HepG2 (cell line): ENCODE data around the gene POLQ. TPM values are rescaled to one million over a fixed set of nuclear protein-coding genes. Genes with fewer than 3 reads are reported as not detected.

Source experiments
- CEBPG ChIP-seq: IDR thresholded peaks from 2 replicates; pipeline ENCODE4 v1.6.1; 2016
- ESRRA ChIP-seq: sonication (generic); formaldehyde crosslinking; IDR thresholded peaks from 2 replicates; pipeline ENCODE4 v1.5.1; 2020; ENCODE audit warnings: mild to moderate bottlenecking, low read depth, missing genetic modification reagents
- KIAA2018 ChIP-seq: sonication (generic); formaldehyde crosslinking; IDR thresholded peaks from 2 replicates; pipeline ENCODE4 v1.5.0; 2020; ENCODE audit warnings: mild to moderate bottlenecking, missing genetic modification reagents, borderline replicate concordance
- NFKB2 ChIP-seq: sonication (generic); formaldehyde crosslinking; IDR thresholded peaks from 2 replicates; pipeline ENCODE4 v1.4.0; 2020; ENCODE audit warnings: missing genetic modification reagents, borderline replicate concordance
- NFYC ChIP-seq: IDR thresholded peaks from 2 replicates; pipeline ENCODE4 v1.6.1; 2016; ENCODE audit warnings: missing genetic modification reagents, missing compliant biosample characterization
- NPAS2 ChIP-seq: sonication (generic); formaldehyde crosslinking; IDR thresholded peaks from 2 replicates; pipeline ENCODE4 v1.8.0; 2022; ENCODE audit warnings: mild to moderate bottlenecking, missing genetic modification reagents, borderline replicate concordance
- PAXIP1 ChIP-seq: sonication (generic); formaldehyde crosslinking; conservative IDR thresholded peaks from 2 replicates; pipeline ENCODE4 v1.4.0; 2020; ENCODE audit warnings: mild to moderate bottlenecking, missing genetic modification reagents, moderate library complexity
- RBFOX2 ChIP-seq: fragments of 200-400 bp; formaldehyde crosslinking; IDR thresholded peaks from 2 replicates; pipeline ENCODE4 v1.6.1; 2017; ENCODE audit warnings: low read depth, mild to moderate bottlenecking, low read length
- SIX4 ChIP-seq: sonication (generic); formaldehyde crosslinking; IDR thresholded peaks from 2 replicates; pipeline ENCODE4 v1.4.0; 2020; ENCODE audit warnings: missing genetic modification reagents
- SMAD3 ChIP-seq: sonication (generic); formaldehyde crosslinking; IDR thresholded peaks from 2 replicates; pipeline ENCODE4 v1.4.0; 2020; ENCODE audit warnings: missing genetic modification reagents
- TARDBP ChIP-seq: sonication (generic); formaldehyde crosslinking; IDR thresholded peaks from 2 replicates; pipeline ENCODE4 v1.8.0; 2022; ENCODE audit warnings: mild to moderate bottlenecking, missing genetic modification reagents
- ZNF101 ChIP-seq: sonication (generic); formaldehyde crosslinking; IDR thresholded peaks from 2 replicates; pipeline ENCODE4 v1.4.0; 2020; ENCODE audit warnings: mild to moderate bottlenecking, low read depth, missing genetic modification reagents, borderline replicate concordance
- ZNF121 ChIP-seq: sonication (generic); formaldehyde crosslinking; IDR thresholded peaks from 2 replicates; pipeline ENCODE4 v1.5.0; 2020; ENCODE audit warnings: mild to moderate bottlenecking, missing genetic modification reagents
- ZNF329 ChIP-seq: sonication (generic); formaldehyde crosslinking; IDR thresholded peaks from 2 replicates; pipeline ENCODE4 v1.9.0; 2021; ENCODE audit warnings: low read depth, mild to moderate bottlenecking, missing genetic modification reagents
- ZNF850 ChIP-seq: sonication (generic); formaldehyde crosslinking; conservative IDR thresholded peaks from 2 replicates; pipeline ENCODE4 v1.9.0; 2021; ENCODE audit warnings: mild to moderate bottlenecking, missing genetic modification reagents
- polyA plus RNA-seq, 8 experiments: library from polyadenylated mRNA; depleted of rRNA in 3 of 8; stranded (reverse) in 7 of 8; unstranded in 1 of 8; fragments of >200 nt; fragmentation: Illumina TruSeq in 4 of 8; extraction: Trizol in 4 of 8; gene quantifications; 2 replicates each; pipeline versions ENCODE4 v1.2.1 to v1.2.3, GENCODE V29; 2011 to 2016; ENCODE audit warnings: low read depth in 4 of 8, missing spikeins in 1 of 8, mixed read lengths in 1 of 8; ENCODE audit not compliant: insufficient read depth in 1 of 8
- total RNA-seq, 5 experiments: library from RNA; depleted of rRNA; stranded (reverse); fragments of >200 nt; fragmentation: Illumina TruSeq; extraction: Trizol; gene quantifications; 2 replicates each; pipeline ENCODE4 v1.2.3, GENCODE V29; 2016; ENCODE audit warnings: low read depth in 1 of 5
- TF ChIP-seq, protein P1 (sequence below): sonication (generic); formaldehyde crosslinking; IDR thresholded peaks from 2 replicates; pipeline ENCODE4 v1.4.0; 2020; ENCODE audit warnings: missing genetic modification reagents, borderline replicate concordance

POLQ gene
- total and polyA plus RNA-seq, 2 of the 13 experiments (the other 11 are each of a cell fraction or from before 2014, with no cell fraction given): 2.5 to 18.6 TPM

DNA sequence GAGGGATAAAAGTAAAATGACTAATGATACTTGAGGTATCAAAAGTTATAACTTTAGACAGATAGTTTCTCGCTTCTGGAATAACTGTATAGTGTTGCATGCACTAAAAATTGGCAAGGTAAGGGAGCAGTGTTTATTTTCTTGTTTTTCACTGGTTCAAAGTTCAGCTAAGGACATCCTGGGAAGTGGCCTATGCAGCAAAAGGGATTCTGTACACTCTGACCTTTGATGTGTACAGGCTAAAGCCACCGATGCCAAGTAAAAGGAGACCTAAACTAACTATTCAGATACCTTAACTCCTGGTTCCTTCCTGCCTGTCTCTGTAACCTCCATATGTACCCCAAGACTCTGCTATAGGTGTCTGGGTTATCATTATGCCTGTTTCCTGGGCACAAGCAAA, 49.1 kb upstream of the POLQ start (continued):
- TF ChIP-seq, protein P1, sequence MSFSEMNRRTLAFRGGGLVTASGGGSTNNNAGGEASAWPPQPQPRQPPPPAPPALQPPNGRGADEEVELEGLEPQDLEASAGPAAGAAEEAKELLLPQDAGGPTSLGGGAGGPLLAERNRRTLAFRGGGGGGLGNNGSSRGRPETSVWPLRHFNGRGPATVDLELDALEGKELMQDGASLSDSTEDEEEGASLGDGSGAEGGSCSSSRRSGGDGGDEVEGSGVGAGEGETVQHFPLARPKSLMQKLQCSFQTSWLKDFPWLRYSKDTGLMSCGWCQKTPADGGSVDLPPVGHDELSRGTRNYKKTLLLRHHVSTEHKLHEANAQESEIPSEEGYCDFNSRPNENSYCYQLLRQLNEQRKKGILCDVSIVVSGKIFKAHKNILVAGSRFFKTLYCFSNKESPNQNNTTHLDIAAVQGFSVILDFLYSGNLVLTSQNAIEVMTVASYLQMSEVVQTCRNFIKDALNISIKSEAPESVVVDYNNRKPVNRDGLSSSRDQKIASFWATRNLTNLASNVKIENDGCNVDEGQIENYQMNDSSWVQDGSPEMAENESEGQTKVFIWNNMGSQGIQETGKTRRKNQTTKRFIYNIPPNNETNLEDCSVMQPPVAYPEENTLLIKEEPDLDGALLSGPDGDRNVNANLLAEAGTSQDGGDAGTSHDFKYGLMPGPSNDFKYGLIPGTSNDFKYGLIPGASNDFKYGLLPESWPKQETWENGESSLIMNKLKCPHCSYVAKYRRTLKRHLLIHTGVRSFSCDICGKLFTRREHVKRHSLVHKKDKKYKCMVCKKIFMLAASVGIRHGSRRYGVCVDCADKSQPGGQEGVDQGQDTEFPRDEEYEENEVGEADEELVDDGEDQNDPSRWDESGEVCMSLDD (CRISPR knock-in tag): no peak
- TF ChIP-seq ESRRA (CRISPR knock-in tag): peak; percentile 43; the same call in 1 of the 2 replicates
- TF ChIP-seq SMAD3: 0 out of 2 replicates have a peak, but pooled peaks have one; percentile 22
- no peak for TF ChIP-seq NPAS2 (CRISPR knock-in tag)
- no peak for TF ChIP-seq SIX4 (CRISPR knock-in tag)
- no peak for TF ChIP-seq ZNF101 (CRISPR knock-in tag)
- no peak for TF ChIP-seq ZNF121
- no peak for TF ChIP-seq ZNF329 (CRISPR knock-in tag)
- no peak for TF ChIP-seq CEBPG (CRISPR knock-in tag)
- no peak for TF ChIP-seq NFKB2
- no peak for TF ChIP-seq RBFOX2
- no peak for TF ChIP-seq NFYC
- no peak for TF ChIP-seq TARDBP
- TF ChIP-seq KIAA2018: no peak
- no peak for TF ChIP-seq ZNF850
- TF ChIP-seq PAXIP1 (CRISPR knock-in tag): peak; percentile 59
